ENCODE measurements around the gene PIWIL4.
"Not testable (repeated sequence)": the region's sequence is repeated elsewhere in the genome, so short reads cannot be mapped to it uniquely, and the experiment has no call there.

The PIWIL4 gene

GRCh38 chr11:94625422-94625821, 58.3 kb downstream of the PIWIL4 start:
- H3K9me3 Mint-ChIP-seq; H3K36me3 Mint-ChIP-seq; H3K27ac Mint-ChIP-seq; DNase-seq (ENCODE audit: low spot score in 2 of 2); ATAC-seq (ENCODE audit: low read depth); H3K4me1 Mint-ChIP-seq; H3K4me3 Mint-ChIP-seq: not testable (repeated sequence)
- H3K27me3 Mint-ChIP-seq = peaks cover 18% of the 10 kb centered on the region

- H3K4me3 Mint-ChIP-seq; H3K4me1 Mint-ChIP-seq; ATAC-seq (ENCODE audit: low read depth); H3K9me3 Mint-ChIP-seq; H3K36me3 Mint-ChIP-seq; H3K27ac Mint-ChIP-seq; DNase-seq (ENCODE audit: low spot score in 2 of 2): not testable (repeated sequence)
- H3K27me3 Mint-ChIP-seq = peaks cover 18% of the 10 kb centered on the region
These were observed 59.9 kb downstream of the PIWIL4 start for GRCh38 chr11:94627003-94627560.

- Mint-ChIP-seq H3K4me3 (no peak overlapping the region), H3K27me3 (peaks cover 16% of the 10 kb centered on the region)
These were observed 62.6 kb downstream of the PIWIL4 start for GRCh38 chr11:94629741-94630140.

GRCh38 chr11:94630221-94630620, 63.1 kb downstream of the PIWIL4 start:
- peaks cover 6% of the 10 kb centered on the region for H3K9me3 Mint-ChIP-seq
- no peak for ATAC-seq (ENCODE audit: low read depth)
- H3K36me3 Mint-ChIP-seq = peaks cover 5% of the 10 kb centered on the region
- DNase-seq (ENCODE audit: low spot score in 2 of 2) = no peak
- H3K4me3 Mint-ChIP-seq = no peak overlapping the region
- H3K27ac Mint-ChIP-seq = no peak overlapping the region
- no peaks in the 10 kb centered on the region for H3K4me1 Mint-ChIP-seq
- H3K27me3 Mint-ChIP-seq = peaks cover 14% of the 10 kb centered on the region

More at GRCh38 chr11:94629741-94630140, 62.6 kb downstream of the PIWIL4 start:
- Mint-ChIP-seq H3K4me1 (no peaks in the 10 kb centered on the region), H3K9me3 (peaks cover 8% of the 10 kb centered on the region), H3K27ac (no peak overlapping the region), H3K36me3 (peaks cover 5% of the 10 kb centered on the region)
- ATAC-seq (ENCODE audit: low read depth) = no peak
- no peak for DNase-seq (ENCODE audit: low spot score in 2 of 2)

- Mint-ChIP-seq H3K27ac (no peak overlapping the region), H3K27me3 (peaks cover 5% of the 10 kb centered on the region), H3K4me3 (no peak overlapping the region), H3K9me3 (peaks cover 3% of the 10 kb centered on the region), H3K4me1 (no peaks in the 10 kb centered on the region), H3K36me3 (peaks cover 2% of the 10 kb centered on the region)
- DNase-seq (ENCODE audit: low spot score in 2 of 2) (no peak), ATAC-seq (ENCODE audit: low read depth) (no peak)
These were observed 65.2 kb downstream of the PIWIL4 start for GRCh38 chr11:94632356-94632755.

GRCh38 chr11:94635072-94635471, 67.9 kb downstream of the PIWIL4 start:
- no peak for DNase-seq (ENCODE audit: low spot score in 2 of 2)
- no peaks in the 10 kb centered on the region for H3K9me3 Mint-ChIP-seq
- H3K36me3 Mint-ChIP-seq = no peaks in the 10 kb centered on the region
- ATAC-seq (ENCODE audit: low read depth) = no peak
- H3K4me1 Mint-ChIP-seq = no peaks in the 10 kb centered on the region
- H3K27ac Mint-ChIP-seq = no peak overlapping the region
- H3K27me3 Mint-ChIP-seq = peaks cover 3% of the 10 kb centered on the region
- H3K4me3 Mint-ChIP-seq = no peak overlapping the region

GRCh38 chr11:94636388-94636949, 69.3 kb downstream of the PIWIL4 start:
- Mint-ChIP-seq H3K4me1 (no peaks in the 10 kb centered on the region), H3K9me3 (no peaks in the 10 kb centered on the region), H3K27me3 (no peaks in the 10 kb centered on the region), H3K27ac (no peak overlapping the region), H3K36me3 (no peaks in the 10 kb centered on the region), H3K4me3 (no peak overlapping the region)
- ATAC-seq (ENCODE audit: low read depth) (no peak), DNase-seq (ENCODE audit: low spot score in 2 of 2) (no peak)

- H3K27me3 Mint-ChIP-seq = peaks cover 2% of the 10 kb centered on the region
- no peak overlapping the region for H3K27ac Mint-ChIP-seq
- H3K4me3 Mint-ChIP-seq = no peak overlapping the region
- no peaks in the 10 kb centered on the region for H3K9me3 Mint-ChIP-seq
- H3K36me3 Mint-ChIP-seq = no peaks in the 10 kb centered on the region
- no peak for DNase-seq (ENCODE audit: low spot score in 2 of 2)
- H3K4me1 Mint-ChIP-seq = no peaks in the 10 kb centered on the region
- ATAC-seq (ENCODE audit: low read depth) = no peak
These were observed 71.2 kb downstream of the PIWIL4 start for GRCh38 chr11:94638301-94638901.

GRCh38 chr11:94638902-94639373, 71.8 kb downstream of the PIWIL4 start:
- Mint-ChIP-seq H3K4me3 (no peak overlapping the region), H3K9me3 (no peaks in the 10 kb centered on the region), H3K4me1 (no peaks in the 10 kb centered on the region), H3K27ac (no peak overlapping the region), H3K36me3 (no peaks in the 10 kb centered on the region), H3K27me3 (peaks cover 2% of the 10 kb centered on the region)
- ATAC-seq (ENCODE audit: low read depth) = no peak
- DNase-seq (ENCODE audit: low spot score in 2 of 2) = no peak

- Mint-ChIP-seq H3K27me3 (peaks cover 7% of the 10 kb centered on the region), H3K36me3 (no peaks in the 10 kb centered on the region), H3K4me3 (no peak overlapping the region), H3K9me3 (no peaks in the 10 kb centered on the region), H3K27ac (no peak overlapping the region), H3K4me1 (no peaks in the 10 kb centered on the region)
- no peak for DNase-seq (ENCODE audit: low spot score in 2 of 2)
- no peak for ATAC-seq (ENCODE audit: low read depth)
These were observed 72.9 kb downstream of the PIWIL4 start for GRCh38 chr11:94639901-94640721.

- no peak overlapping the region for H3K4me3 Mint-ChIP-seq
- no peaks in the 10 kb centered on the region for H3K36me3 Mint-ChIP-seq
- ATAC-seq (ENCODE audit: low read depth) (no peak), DNase-seq (ENCODE audit: low spot score in 2 of 2) (no peak)
- no peak overlapping the region for H3K27ac Mint-ChIP-seq
- no peaks in the 10 kb centered on the region for H3K4me1 Mint-ChIP-seq
- peaks cover 10% of the 10 kb centered on the region for H3K27me3 Mint-ChIP-seq
- no peaks in the 10 kb centered on the region for H3K9me3 Mint-ChIP-seq
These were observed 74.1 kb downstream of the PIWIL4 start for GRCh38 chr11:94641167-94641761.

- not testable (repeated sequence) for H3K4me1 Mint-ChIP-seq; ATAC-seq (ENCODE audit: low read depth); H3K4me3 Mint-ChIP-seq; H3K27ac Mint-ChIP-seq; H3K36me3 Mint-ChIP-seq; H3K9me3 Mint-ChIP-seq; DNase-seq (ENCODE audit: low spot score in 2 of 2)
- H3K27me3 Mint-ChIP-seq = peaks cover 13% of the 10 kb centered on the region
These were observed 76.0 kb downstream of the PIWIL4 start for GRCh38 chr11:94643186-94643585.

GRCh38 chr11:94647926-94648325, 80.8 kb downstream of the PIWIL4 start:
- DNase-seq (ENCODE audit: low spot score in 2 of 2) (no peak), ATAC-seq (ENCODE audit: low read depth) (no peak)
- Mint-ChIP-seq H3K27ac (no peak overlapping the region), H3K4me1 (no peaks in the 10 kb centered on the region), H3K4me3 (no peak overlapping the region), H3K27me3 (peaks cover 15% of the 10 kb centered on the region), H3K9me3 (no peaks in the 10 kb centered on the region), H3K36me3 (no peaks in the 10 kb centered on the region)

- Mint-ChIP-seq H3K27ac (no peak overlapping the region), H3K4me3 (no peak overlapping the region), H3K4me1 (no peaks in the 10 kb centered on the region), H3K36me3 (no peaks in the 10 kb centered on the region), H3K27me3 (peaks cover 13% of the 10 kb centered on the region), H3K9me3 (no peaks in the 10 kb centered on the region)
- DNase-seq (ENCODE audit: low spot score in 2 of 2) (no peak), ATAC-seq (ENCODE audit: low read depth) (no peak)
These were observed 81.6 kb downstream of the PIWIL4 start for GRCh38 chr11:94648789-94649188.
